HG03045 (cell line): ENCODE measurements around the gene FAM107B.
"Not testable (repeated sequence)": the region's sequence is repeated elsewhere in the genome, so short reads cannot be mapped to it uniquely, and the experiment has no call there.

Source experiments
- ATAC-seq: cut with Tn5 transposase; IDR thresholded peaks from one replicate; pipeline ENCODE4 v1.9.1; 2021; ENCODE audit warnings: mild to moderate bottlenecking, moderate library complexity; ENCODE audit not compliant: unreplicated experiment

The FAM107B gene

DNA sequence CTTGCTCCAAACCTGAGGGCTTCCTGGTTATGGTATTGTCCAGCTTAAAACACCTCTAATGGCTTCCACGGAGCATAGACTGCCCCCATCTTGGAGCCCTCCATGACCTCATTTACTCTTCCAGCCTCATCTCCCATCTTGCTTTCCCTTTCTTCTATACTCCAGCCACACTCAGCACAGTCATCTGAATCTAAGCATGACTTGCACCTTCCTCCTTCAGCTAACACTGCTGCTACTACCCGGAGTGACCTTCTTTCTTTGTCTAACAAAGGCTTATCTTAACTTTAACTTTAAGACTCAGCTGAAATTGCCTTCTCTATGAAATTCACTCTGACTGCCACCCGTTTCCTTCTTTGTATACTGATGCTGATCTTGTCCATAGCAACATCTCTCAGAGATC is 135.1 kb downstream of the FAM107B start:
- ATAC-seq: no peak

DNA sequence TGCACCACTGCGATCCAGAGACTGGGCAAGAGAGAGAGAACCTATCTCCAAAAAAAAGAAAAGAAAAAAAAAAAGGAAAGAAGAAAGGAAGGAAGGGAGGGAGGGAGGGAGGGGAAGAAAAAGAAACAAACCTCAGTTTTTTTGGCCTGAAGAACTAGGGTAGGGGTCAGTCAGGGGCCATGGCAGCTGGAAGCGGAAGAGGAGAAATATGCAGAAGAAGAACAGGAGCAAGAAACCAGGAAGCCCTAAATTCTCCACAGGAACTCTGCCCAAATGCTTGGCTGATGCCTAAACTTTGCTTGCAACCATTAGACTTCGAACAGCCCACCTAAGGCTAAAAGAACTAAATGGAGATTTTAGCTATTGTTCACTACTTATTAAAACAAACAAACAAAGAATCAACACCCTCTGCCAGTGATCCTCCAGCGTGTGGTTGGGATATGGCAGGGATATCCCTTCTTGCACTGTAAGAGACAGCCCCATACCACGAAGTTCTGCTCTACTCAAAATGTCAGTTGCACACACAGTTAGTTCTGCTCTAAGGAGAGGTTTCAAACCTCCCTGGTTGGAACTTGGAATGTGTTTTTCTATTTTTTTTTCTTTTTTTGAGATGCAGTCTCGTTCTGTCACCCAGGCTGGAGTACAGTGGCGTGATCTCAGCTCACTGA is 139.5 kb downstream of the FAM107B start:
- ATAC-seq: no peak

DNA sequence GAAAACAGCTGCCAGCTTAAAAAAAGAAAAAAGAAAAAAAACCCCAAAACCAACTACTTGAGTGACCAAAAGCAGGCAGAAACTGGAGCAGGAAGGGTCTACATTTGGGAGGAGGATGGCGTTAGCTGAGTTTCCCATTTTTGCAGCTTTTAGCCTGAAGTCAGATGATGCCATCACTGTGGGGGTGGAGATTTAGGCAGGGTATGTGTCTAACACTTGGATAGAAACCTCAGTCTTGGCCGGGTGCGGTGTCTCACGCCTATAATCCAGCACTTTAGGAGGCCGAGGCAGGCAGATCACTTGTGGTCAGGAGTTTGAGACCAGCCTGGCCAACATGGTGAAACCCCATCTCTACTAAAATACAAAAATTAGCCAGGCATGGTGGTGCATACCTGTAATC is 140.1 kb downstream of the FAM107B start:
- not testable (repeated sequence) for ATAC-seq

- no peak for ATAC-seq
Measured at GRCh38 chr10:14625765-14626525, 148.8 kb downstream of the FAM107B start.

DNA sequence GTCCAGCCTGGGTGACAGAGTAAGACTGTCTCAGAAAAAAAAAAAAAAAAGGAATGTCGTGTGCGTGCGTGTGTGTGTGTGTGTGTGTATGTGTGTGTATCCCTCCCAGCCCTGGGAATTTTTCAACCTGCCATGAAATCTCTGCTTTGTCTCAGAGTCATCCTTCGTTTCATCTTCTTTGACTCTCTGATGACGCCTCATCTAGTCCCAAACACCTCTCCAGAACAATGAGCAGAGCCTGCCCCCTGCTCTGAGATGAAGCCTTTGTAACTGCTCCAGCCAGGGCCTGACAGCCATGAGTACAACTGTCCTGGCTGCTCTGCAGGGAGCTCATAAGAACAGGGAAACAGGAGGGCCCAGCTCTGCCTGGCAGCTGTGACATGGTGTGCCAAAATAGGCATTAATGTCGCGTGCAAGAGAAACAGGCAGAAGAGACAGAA is 149.5 kb downstream of the FAM107B start:
- ATAC-seq: no peak

DNA sequence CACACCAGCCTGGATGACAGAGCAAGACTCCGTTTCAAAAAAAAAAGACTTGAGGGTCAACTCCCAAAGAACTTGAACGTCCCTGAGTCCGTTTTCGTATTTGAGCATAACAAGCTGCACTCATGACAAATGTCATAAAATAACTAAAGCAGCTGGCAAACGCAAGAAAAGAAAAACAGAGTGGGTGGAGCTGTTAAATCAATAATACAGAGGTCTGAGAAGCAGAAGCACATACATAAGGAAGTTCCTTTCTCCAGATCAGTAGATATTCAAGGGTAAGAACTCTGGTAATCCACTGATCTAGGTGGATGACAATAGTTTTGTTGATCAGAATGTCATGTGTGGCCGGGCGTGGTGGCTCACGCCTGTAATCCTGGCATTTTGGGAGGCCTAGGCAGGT is 150.1 kb downstream of the FAM107B start:
- no peak for ATAC-seq

DNA sequence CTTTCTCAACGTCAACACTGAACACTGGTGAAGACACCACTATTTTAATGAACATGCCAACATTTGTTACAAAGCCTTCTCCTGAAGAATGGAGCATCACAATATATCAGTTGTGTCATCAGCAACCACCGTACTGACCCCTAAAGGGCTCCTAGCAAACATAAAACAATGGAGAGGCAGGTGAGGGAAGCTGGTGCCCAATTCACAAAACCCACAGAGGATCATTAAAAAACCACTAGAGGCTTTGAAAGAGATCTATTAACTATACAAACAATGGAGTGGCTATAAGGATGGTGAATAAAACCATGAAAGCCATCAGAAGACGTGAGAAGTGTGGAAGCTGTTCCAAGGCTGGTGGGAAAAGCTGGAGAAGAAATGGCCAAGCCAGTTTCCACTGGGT is 150.8 kb downstream of the FAM107B start:
- no peak for ATAC-seq

- ATAC-seq: no peak
Measured at GRCh38 chr10:14621037-14621436, 153.7 kb downstream of the FAM107B start.

DNA sequence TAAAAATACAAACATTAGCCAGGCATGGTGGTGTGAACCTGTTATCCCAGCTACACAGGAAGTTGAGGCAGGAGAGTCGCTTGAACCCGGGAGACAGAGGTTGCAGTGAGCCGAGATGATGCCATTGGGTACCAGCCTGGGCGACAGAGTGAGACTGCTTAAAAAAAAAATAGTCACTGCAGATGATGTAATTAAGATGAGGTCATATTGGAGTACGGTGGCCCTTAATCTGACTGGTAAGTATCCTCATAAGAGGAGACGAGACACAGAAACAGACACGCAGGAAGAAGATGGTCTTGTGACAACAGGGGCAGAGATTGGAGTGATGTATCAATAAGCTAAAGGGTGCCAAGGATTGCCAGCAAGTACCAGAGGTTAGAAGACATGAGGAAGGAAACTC is 156.0 kb downstream of the FAM107B start:
- ATAC-seq: no peak

DNA sequence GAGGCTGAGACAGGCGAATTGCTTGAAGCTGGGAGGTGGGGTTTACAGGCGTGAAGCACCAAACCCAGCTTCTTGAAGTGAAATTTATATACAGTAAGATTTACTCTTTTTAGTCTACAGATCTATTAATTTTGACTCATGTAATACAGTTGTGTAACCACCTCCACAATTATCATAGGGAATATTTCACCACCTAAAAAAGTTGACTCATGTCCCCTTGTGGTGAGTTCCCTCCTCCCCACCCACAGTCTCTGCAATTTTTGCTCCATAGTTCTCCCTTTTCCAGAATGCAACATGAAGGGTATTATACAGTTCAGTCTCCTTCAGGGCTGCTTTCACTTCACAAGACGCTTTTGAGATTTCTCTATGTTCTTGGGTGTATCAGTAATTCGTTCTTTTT is 156.8 kb downstream of the FAM107B start:
- ATAC-seq: no peak

- ATAC-seq: no peak
Measured at GRCh38 chr10:14616955-14617730, 157.6 kb downstream of the FAM107B start.

DNA sequence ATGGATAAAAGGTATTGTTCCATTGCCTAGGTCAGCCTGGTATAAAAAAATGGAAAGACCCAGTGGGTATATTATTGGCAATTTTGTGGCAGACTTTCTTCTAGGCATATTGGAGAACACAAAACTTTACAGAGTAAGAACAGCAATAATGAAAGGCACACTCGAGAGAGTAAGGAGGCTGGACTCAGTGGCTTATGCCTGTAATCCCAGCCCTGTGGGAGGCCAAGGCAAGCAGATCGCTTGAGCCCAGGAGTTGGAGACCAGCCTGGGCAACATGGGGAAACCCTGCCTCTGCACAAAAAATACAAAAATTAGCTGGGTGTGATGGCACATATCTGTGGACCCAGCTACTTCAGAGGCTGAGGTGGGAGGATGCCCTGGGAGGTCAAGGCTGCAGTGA is 158.2 kb downstream of the FAM107B start:
- no peak for ATAC-seq

DNA sequence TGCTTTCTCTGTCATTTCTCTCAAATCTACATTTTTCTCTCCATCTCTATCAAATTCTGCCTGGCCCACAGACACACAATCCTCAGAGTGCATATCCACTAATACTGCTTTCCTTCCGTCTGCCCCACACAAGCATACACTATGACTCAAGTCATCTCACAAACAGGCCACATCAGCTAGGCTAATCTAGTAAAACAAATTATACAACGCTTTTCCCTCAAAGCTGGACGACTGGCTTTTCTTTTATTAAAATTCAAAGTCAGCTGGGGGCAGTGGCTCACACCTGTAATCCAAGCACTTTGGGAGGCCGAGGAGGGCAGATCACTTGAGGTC is 161.1 kb downstream of the FAM107B start:
- no peak for ATAC-seq

- ATAC-seq: no peak
Measured at GRCh38 chr10:14612873-14613587, 161.7 kb downstream of the FAM107B start.

GRCh38 chr10:14611968-14612693 is 162.6 kb downstream of the FAM107B start:
- ATAC-seq: no peak

DNA sequence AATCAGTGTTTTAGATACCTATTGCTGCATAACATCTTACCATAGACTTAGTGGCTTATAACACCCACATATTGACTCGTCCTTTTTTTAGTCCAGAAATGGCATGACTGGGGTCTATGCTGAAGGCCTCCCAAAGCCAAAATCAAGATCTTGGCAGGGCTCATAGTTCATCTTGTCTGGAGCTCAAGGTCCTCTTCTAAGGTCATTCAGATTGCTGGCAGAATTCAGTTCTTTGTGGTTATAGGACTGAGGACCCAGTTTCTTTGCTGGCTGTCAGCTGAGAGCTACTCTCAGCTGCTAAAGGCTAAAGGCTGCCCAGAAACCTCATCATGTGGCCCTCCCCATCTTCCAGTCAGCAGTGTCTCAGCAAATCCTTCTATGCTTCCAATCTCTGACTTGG is 165.5 kb downstream of the FAM107B start:
- no peak for ATAC-seq

DNA sequence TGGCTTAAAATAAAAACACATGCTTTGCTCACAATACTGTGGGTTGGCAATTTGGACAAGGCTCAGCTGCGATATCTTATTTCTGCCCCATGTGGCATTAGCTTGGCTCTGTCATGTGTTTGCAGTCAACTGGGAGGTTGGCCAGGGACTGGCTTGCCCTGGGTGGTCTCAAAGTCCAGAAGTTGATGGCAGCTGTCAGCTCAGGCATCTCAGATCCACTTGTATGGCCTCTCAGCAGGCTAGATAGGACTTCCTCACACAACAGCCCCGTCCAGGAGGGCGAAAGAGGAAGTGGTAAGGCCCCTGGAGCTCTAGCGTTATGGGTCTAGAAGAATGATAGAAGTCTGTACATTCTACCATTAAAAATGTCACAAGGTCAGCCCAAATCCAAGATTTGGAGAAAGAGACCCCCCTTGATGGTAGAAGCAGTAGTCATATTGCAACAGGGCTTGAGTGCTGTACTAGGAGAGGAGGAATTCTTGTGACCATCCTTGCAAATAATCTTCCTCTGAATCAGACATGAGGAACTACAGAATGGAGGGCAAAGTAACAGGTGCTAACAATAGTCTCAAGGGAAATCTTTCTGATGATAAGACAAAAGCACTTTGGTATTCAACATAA is 166.2 kb downstream of the FAM107B start:
- no peak for ATAC-seq

DNA sequence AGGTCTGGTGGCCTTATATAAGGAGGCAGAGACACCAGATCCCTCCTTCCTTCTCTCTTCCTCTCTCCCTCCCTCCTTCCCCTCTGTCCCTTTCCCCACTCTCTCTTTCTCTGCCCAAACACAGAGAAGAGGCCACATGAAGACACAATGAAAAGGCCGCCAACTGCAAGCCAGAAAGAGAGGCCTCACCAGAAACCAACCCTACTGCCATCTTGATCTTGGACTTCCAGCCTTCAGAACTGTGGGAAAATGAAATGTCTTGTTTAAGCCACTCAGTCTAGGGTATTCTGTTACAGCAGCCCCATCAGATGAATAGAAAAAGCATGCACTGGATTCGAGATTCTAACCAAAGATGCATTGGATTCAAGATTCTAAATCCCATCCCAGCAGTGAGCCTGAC is 168.1 kb downstream of the FAM107B start:
- no peak for ATAC-seq

GRCh38 chr10:14605231-14605925 is 169.3 kb downstream of the FAM107B start:
- no peak for ATAC-seq
